K562 (cell line): ENCODE results near the gene SHC1. TPM values are rescaled to one million over a fixed set of nuclear protein-coding genes. Genes with fewer than 3 reads are reported as not detected.

Experiments used
- CC2D1A ChIP-seq: fragments of 450-650 bp; IDR thresholded peaks from 2 replicates; pipeline ENCODE4 v1.6.1; 2017; ENCODE audit warnings: mild to moderate bottlenecking
- E2F4 ChIP-seq: sonication (generic); formaldehyde crosslinking; IDR thresholded peaks from 2 replicates; pipeline ENCODE4 v1.8.0; 2022; ENCODE audit warnings: mild to moderate bottlenecking, low read depth, missing genetic modification reagents
- EP400 ChIP-seq: fragments of 450-650 bp; IDR thresholded peaks from 2 replicates; pipeline ENCODE4 v1.6.1; 2017; ENCODE audit warnings: antibody characterized with exemption, mild to moderate bottlenecking, moderate library complexity
- FOXM1 ChIP-seq, 2 experiments: fragments of 450-650 bp in 1 of 2; sonication (generic) in 1 of 2; formaldehyde crosslinking in 1 of 2; IDR thresholded peaks; 2 replicates each; pipeline versions ENCODE4 v1.6.1 to v1.9.0; 2017 to 2022; ENCODE audit warnings: low read depth in 2 of 2, mild to moderate bottlenecking in 2 of 2, missing genetic modification reagents in 1 of 2, moderate library complexity in 1 of 2
- HCFC1 ChIP-seq: IDR thresholded peaks from 2 replicates; pipeline ENCODE4 v1.6.1; 2012; ENCODE audit warnings: low read depth, low read length, improper control_type of control experiment
- HDAC1 ChIP-seq, 2 experiments: fragments of 450-650 bp; IDR thresholded peaks; 2 replicates each; pipeline ENCODE4 v1.6.1; 2016 to 2017; ENCODE audit warnings: inconsistent platforms in 1 of 2, mild to moderate bottlenecking in 1 of 2, moderate library complexity in 1 of 2
- LEF1 ChIP-seq: fragments of 450-650 bp; IDR thresholded peaks from 2 replicates; pipeline ENCODE4 v1.6.1; 2016; ENCODE audit warnings: mild to moderate bottlenecking
- MXD1 ChIP-seq: fragments of 250-450 bp; sonication (Bioruptor Pico); IDR thresholded peaks from 2 replicates; pipeline ENCODE4 v1.8.0; 2021; ENCODE audit warnings: borderline replicate concordance, mild to moderate bottlenecking, moderate library complexity; ENCODE audit not compliant: poor library complexity, severe bottlenecking
- NFRKB ChIP-seq: fragments of 450-650 bp; IDR thresholded peaks from 2 replicates; pipeline ENCODE4 v1.6.1; 2016; ENCODE audit warnings: low read depth
- PKNOX1 ChIP-seq: fragments of 450-650 bp; IDR thresholded peaks from 2 replicates; pipeline ENCODE4 v1.6.1; 2016
- RBBP5 ChIP-seq: fragments of 200-600 bp; sonication (generic); IDR thresholded peaks from 2 replicates; pipeline ENCODE4 v1.6.1; 2012; ENCODE audit warnings: borderline replicate concordance, mild to moderate bottlenecking, low read length, control low read depth, inconsistent platforms; ENCODE audit not compliant: insufficient read depth, poor library complexity, severe bottlenecking
- RBM39 ChIP-seq: fragments of 200-400 bp; formaldehyde crosslinking; optimal IDR thresholded peaks from 2 replicates; pipeline ENCODE3; 2018; ENCODE audit warnings: low read depth, low read length
- SIN3B ChIP-seq: fragments of 450-650 bp; IDR thresholded peaks from 2 replicates; pipeline ENCODE4 v1.6.1; 2017; ENCODE audit warnings: low read depth, mild to moderate bottlenecking, moderate library complexity
- SREBF1 ChIP-seq: fragments of 150-350 bp; IDR thresholded peaks from 2 replicates; pipeline ENCODE4 v1.6.1; 2014; ENCODE audit warnings: antibody characterized with exemption, low read depth, low read length, borderline replicate concordance
- TCF3 ChIP-seq: sonication (generic); formaldehyde crosslinking; IDR thresholded peaks from 2 replicates; pipeline ENCODE4 v1.4.0; 2020; ENCODE audit warnings: mild to moderate bottlenecking, missing genetic modification reagents
- TCF7L2 ChIP-seq: fragments of 150-350 bp; IDR thresholded peaks from 2 replicates; pipeline ENCODE4 v1.6.1; 2016; ENCODE audit warnings: low read depth, mild to moderate bottlenecking, low read length, moderate library complexity
- YY1 ChIP-seq, 3 experiments: IDR thresholded peaks; 2 replicates each; pipeline ENCODE4 v1.6.1; 2011; ENCODE audit warnings: low read length in 2 of 3, mild to moderate bottlenecking in 2 of 3, moderate library complexity in 2 of 3, borderline replicate concordance in 1 of 3, control low read depth in 1 of 3, low read depth in 1 of 3; ENCODE audit not compliant: insufficient read depth in 3 of 3, insufficient replicate concordance in 2 of 3, control insufficient read depth in 1 of 3, insufficient read length in 1 of 3; ENCODE audit errors: extremely low read depth in 1 of 3
- ZNF395 ChIP-seq: fragments of 200-800 bp; sonication (Bioruptor generic); IDR thresholded peaks from 2 replicates; pipeline ENCODE4 v1.6.1; 2017; ENCODE audit warnings: missing genetic modification characterization, missing compliant biosample characterization
- ZNF41 ChIP-seq: fragments of 250-450 bp; sonication (Bioruptor Pico); conservative IDR thresholded peaks from 2 replicates; pipeline ENCODE4 v1.4.0; 2020; ENCODE audit warnings: mild to moderate bottlenecking
- polyA plus RNA-seq, 8 experiments: library from polyadenylated mRNA; depleted of rRNA in 4 of 8; stranded (reverse) in 5 of 8; unstranded in 3 of 8; fragments of >200 nt; fragmentation: Nextera tagmentation in 2 of 8; fragmentation: Illumina TruSeq in 1 of 8; extraction: Ambion mirVana in 2 of 8; extraction: Trizol in 1 of 8; gene quantifications; 2 replicates each; pipeline versions ENCODE4 v1.2.1 to v1.2.3, GENCODE V29; 2011 to 2014; ENCODE audit warnings: inconsistent platforms in 1 of 8, missing spikeins in 1 of 8
- total RNA-seq, 7 experiments: library from RNA; depleted of rRNA in 6 of 7; stranded (reverse); fragments of >200 nt in 6 of 7; fragmentation: Illumina TruSeq in 2 of 7; extraction: Trizol in 2 of 7; gene quantifications; 2 replicates each; pipeline versions ENCODE4 v1.2.1 to v1.2.3, GENCODE V29; 2011 to 2021; ENCODE audit warnings: low replicate concordance in 1 of 7
- TF ChIP-seq, protein P1 (sequence below): sonication (generic); formaldehyde crosslinking; IDR thresholded peaks from 2 replicates; pipeline ENCODE4 v1.8.1; 2023; ENCODE audit warnings: mild to moderate bottlenecking, missing genetic modification reagents, moderate library complexity

SHC1 gene
- total and polyA plus RNA-seq, 9 of the 15 experiments (the other 6 are each of a cell fraction or from before 2014, with no cell fraction given) = 4.1 to 113 (median 51.9) TPM

- TF ChIP-seq RBM39 = no peak
- peak; percentile 76 for TF ChIP-seq FOXM1 (IDR thresholded peaks at IDR 0.05; ENCODE audit: low read depth)
- TF ChIP-seq FOXM1 (CRISPR knock-in tag; IDR thresholded peaks at IDR 0.05; ENCODE audit: low read depth) = no peak
- TF ChIP-seq ZNF395 = peak; percentile 93
- TF ChIP-seq RBBP5 = peak; percentile 61
- peak in 1 of 2 experiments; percentile 99; a peak in 3 of 4 replicates for TF ChIP-seq HDAC1 (IDR thresholded peaks at IDR 0.05)
- peak in 1 of 3 experiments; percentile 54 for TF ChIP-seq YY1 (IDR thresholded peaks at IDR 0.05; ENCODE audit: borderline replicate concordance in 1 of 3, control insufficient read depth in 1 of 3, extremely low read depth in 1 of 3, insufficient read depth in 3 of 3, insufficient read length in 1 of 3, insufficient replicate concordance in 2 of 3, low read depth in 1 of 3, low read length in 2 of 3)
- peak; percentile 68 for TF ChIP-seq NFRKB
- peak; percentile 100 for TF ChIP-seq PKNOX1
- TF ChIP-seq HCFC1 = peak; percentile 53; the same call in 1 of the 2 replicates
- peak; percentile 76 for TF ChIP-seq SIN3B
- no peak for TF ChIP-seq TCF7L2
- TF ChIP-seq ZNF41 (CRISPR knock-in tag) = 0 out of 2 replicates have a peak, but pooled peaks have one; percentile 25
- TF ChIP-seq, protein P1, sequence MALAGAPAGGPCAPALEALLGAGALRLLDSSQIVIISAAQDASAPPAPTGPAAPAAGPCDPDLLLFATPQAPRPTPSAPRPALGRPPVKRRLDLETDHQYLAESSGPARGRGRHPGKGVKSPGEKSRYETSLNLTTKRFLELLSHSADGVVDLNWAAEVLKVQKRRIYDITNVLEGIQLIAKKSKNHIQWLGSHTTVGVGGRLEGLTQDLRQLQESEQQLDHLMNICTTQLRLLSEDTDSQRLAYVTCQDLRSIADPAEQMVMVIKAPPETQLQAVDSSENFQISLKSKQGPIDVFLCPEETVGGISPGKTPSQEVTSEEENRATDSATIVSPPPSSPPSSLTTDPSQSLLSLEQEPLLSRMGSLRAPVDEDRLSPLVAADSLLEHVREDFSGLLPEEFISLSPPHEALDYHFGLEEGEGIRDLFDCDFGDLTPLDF (CRISPR knock-in tag) = peak; percentile 98
- no peak for TF ChIP-seq TCF3 (CRISPR knock-in tag)
- peak; percentile 85 for TF ChIP-seq E2F4
- TF ChIP-seq MXD1 = peak; percentile 25
- TF ChIP-seq LEF1 = peak; percentile 58; the same call in 1 of the 2 replicates
- TF ChIP-seq CC2D1A = peak; percentile 12; the same call in 1 of the 2 replicates
- TF ChIP-seq SREBF1 = no peak
- TF ChIP-seq EP400 = peak; percentile 97
Observed at GRCh38 chr1:154982897-154983648, 12.5 kb upstream of the SHC1 start, which contains the start of gene FLAD1 (continued).
